H9 (cell line): Measurements from ENCODE around the gene CCDC182. TPM values are rescaled to one million over a fixed set of nuclear protein-coding genes. Genes with fewer than 3 reads are reported as not detected.

Experiments used
- DNase-seq: peaks from one replicate; pipeline ENCODE4 v3.0.0-alpha.2; 2017
- H2AFZ ChIP-seq: one replicate; pipeline ENCODE4 v1.6.1; 2013; ENCODE audit warnings: mild to moderate bottlenecking, low read length, control low read depth, moderate library complexity
- H2AK5ac ChIP-seq: 2 replicates; pipeline ENCODE4 v1.6.1; 2013; ENCODE audit warnings: low read length, control low read depth, mixed read lengths; ENCODE audit not compliant: insufficient read length
- H2BK120ac ChIP-seq: one replicate; pipeline ENCODE4 v1.6.1; 2013; ENCODE audit warnings: low read depth, mild to moderate bottlenecking, low read length, control low read depth, inconsistent platforms; ENCODE audit not compliant: poor library complexity, severe bottlenecking
- H2BK12ac ChIP-seq: 2 replicates; pipeline ENCODE4 v1.6.1; 2013; ENCODE audit warnings: low read length, control low read depth, mixed read lengths, low read depth; ENCODE audit not compliant: insufficient read length
- H2BK15ac ChIP-seq: 2 replicates; pipeline ENCODE4 v1.6.1; 2013; ENCODE audit warnings: low read depth, low read length, control low read depth
- H2BK20ac ChIP-seq: one replicate; pipeline ENCODE4 v1.6.1; 2013; ENCODE audit warnings: low read depth, mild to moderate bottlenecking, low read length, control low read depth, inconsistent platforms; ENCODE audit not compliant: poor library complexity, severe bottlenecking
- H2BK5ac ChIP-seq: 2 replicates; pipeline ENCODE4 v1.6.1; 2013; ENCODE audit warnings: low read length, control low read depth, mixed read lengths; ENCODE audit not compliant: insufficient read length
- H3K14ac ChIP-seq: 2 replicates; pipeline ENCODE4 v1.6.1; 2013; ENCODE audit warnings: low read length, control low read depth; ENCODE audit not compliant: insufficient read depth
- H3K18ac ChIP-seq: 2 replicates; pipeline ENCODE4 v1.6.1; 2013; ENCODE audit warnings: low read depth, mild to moderate bottlenecking, mixed read lengths, low read length, control low read depth; ENCODE audit not compliant: insufficient read length
- H3K23ac ChIP-seq: 2 replicates; pipeline ENCODE4 v1.6.1; 2013; ENCODE audit warnings: low read length, control low read depth, mixed read lengths, low read depth; ENCODE audit not compliant: insufficient read length
- H3K23me2 ChIP-seq: 2 replicates; pipeline ENCODE4 v1.6.1; 2013; ENCODE audit warnings: low read depth, mild to moderate bottlenecking, mixed read lengths, low read length, control low read depth; ENCODE audit not compliant: insufficient read length, poor library complexity, severe bottlenecking
- H3K27ac ChIP-seq: 2 replicates; pipeline ENCODE4 v1.5.1; 2013; ENCODE audit warnings: low read length, control low read depth, mixed read lengths, low read depth; ENCODE audit not compliant: insufficient read length
- H3K27me3 ChIP-seq: 2 replicates; pipeline ENCODE4 v1.6.1; 2013; ENCODE audit warnings: low read length, control low read depth, inconsistent platforms; ENCODE audit not compliant: insufficient read depth
- H3K4ac ChIP-seq: 2 replicates; pipeline ENCODE4 v1.6.1; 2013; ENCODE audit warnings: low read depth, mild to moderate bottlenecking, control low read depth, inconsistent platforms, low read length, moderate library complexity
- H3K4me1 ChIP-seq: 2 replicates; pipeline ENCODE4 v1.6.1; 2013; ENCODE audit warnings: low read length, control low read depth, inconsistent platforms; ENCODE audit not compliant: insufficient read depth
- H3K4me2 ChIP-seq: 2 replicates; pipeline ENCODE4 v1.6.1; 2013; ENCODE audit warnings: low read length, control low read depth, mixed read lengths; ENCODE audit not compliant: insufficient read length, insufficient read depth
- H3K56ac ChIP-seq: 2 replicates; pipeline ENCODE4 v1.6.1; 2013; ENCODE audit warnings: low read depth, mild to moderate bottlenecking, mixed read lengths, low read length, control low read depth; ENCODE audit not compliant: insufficient read length
- H3K79me1 ChIP-seq: 2 replicates; pipeline ENCODE4 v1.6.1; 2013; ENCODE audit warnings: low read depth, mild to moderate bottlenecking, moderate library complexity, low read length, control low read depth, inconsistent platforms; ENCODE audit not compliant: insufficient read depth, poor library complexity, severe bottlenecking
- H3K79me2 ChIP-seq: 2 replicates; pipeline ENCODE4 v1.6.1; 2013; ENCODE audit warnings: low read length, control low read depth, inconsistent platforms; ENCODE audit not compliant: insufficient read depth
- H3K9ac ChIP-seq: 2 replicates; pipeline ENCODE4 v1.6.1; 2013; ENCODE audit warnings: low read length, control low read depth, mixed read lengths; ENCODE audit not compliant: insufficient read length; ENCODE audit errors: extremely low read depth
- H3K9me3 ChIP-seq: one replicate; pipeline ENCODE4 v1.6.1; 2013; ENCODE audit warnings: low read depth, low read length, inconsistent platforms; ENCODE audit not compliant: control insufficient read depth
- H3T11ph ChIP-seq: one replicate; pipeline ENCODE4 v1.6.1; 2013; ENCODE audit warnings: mild to moderate bottlenecking, low read length, control low read depth, inconsistent platforms
- H4K20me1 ChIP-seq: one replicate; pipeline ENCODE4 v1.6.1; 2013; ENCODE audit not compliant: control insufficient read depth, insufficient read length, insufficient read depth
- H4K5ac ChIP-seq: 2 replicates; pipeline ENCODE4 v1.6.1; 2013; ENCODE audit warnings: low read depth, mild to moderate bottlenecking, mixed read lengths, low read length, control low read depth; ENCODE audit not compliant: insufficient read length
- H4K8ac ChIP-seq: replicated peaks from 2 replicates; pipeline ENCODE4 v1.6.1; 2013; ENCODE audit warnings: low read length, control low read depth, mixed read lengths, low read depth; ENCODE audit not compliant: insufficient read length
- H4K91ac ChIP-seq: 2 replicates; pipeline ENCODE4 v1.6.1; 2013; ENCODE audit warnings: low read depth, mild to moderate bottlenecking, moderate library complexity, mixed read lengths, low read length, control low read depth; ENCODE audit not compliant: insufficient read length
- H3K27ac Mint-ChIP-seq, 3 experiments: 2 replicates in 2 of 3; 3 replicates in 1 of 3; pipeline ENCODE4 v1.8.0; 2020 to 2021; ENCODE audit warnings: mixed read lengths in 3 of 3, mild to moderate bottlenecking in 1 of 3, moderate library complexity in 1 of 3
- H3K27me3 Mint-ChIP-seq: 2 replicates; pipeline ENCODE4 v1.8.0; 2021; ENCODE audit warnings: low read depth, mild to moderate bottlenecking, moderate library complexity, mixed read lengths
- H3K36me3 Mint-ChIP-seq, 3 experiments: 2 replicates in 2 of 3; 3 replicates in 1 of 3; pipeline ENCODE4 v1.8.0; 2020 to 2021; ENCODE audit warnings: low read depth in 3 of 3, mixed read lengths in 3 of 3; ENCODE audit not compliant: insufficient read depth in 1 of 3
- H3K4me1 Mint-ChIP-seq, 2 experiments: 2 replicates each; pipeline ENCODE4 v1.8.0; 2020; ENCODE audit warnings: mixed read lengths in 2 of 2
- H3K4me3 Mint-ChIP-seq, 2 experiments: 2 replicates in 1 of 2; 3 replicates in 1 of 2; pipeline ENCODE4 v1.8.0; 2020 to 2021; ENCODE audit warnings: mild to moderate bottlenecking in 2 of 2, mixed read lengths in 2 of 2, moderate library complexity in 1 of 2
- H3K9me3 Mint-ChIP-seq, 2 experiments: 2 replicates in 1 of 2; 3 replicates in 1 of 2; pipeline ENCODE4 v1.8.0; 2020; ENCODE audit warnings: mild to moderate bottlenecking in 2 of 2, mixed read lengths in 2 of 2, moderate library complexity in 1 of 2
- CTCF ChIP-seq: fragments of 200-600 bp; sonication (generic); conservative IDR thresholded peaks from 3 replicates; pipeline ENCODE4 v1.8.0; 2021; ENCODE audit warnings: antibody characterized with exemption, mild to moderate bottlenecking
- WGBS: extraction: QIAGEN DNeasy Blood & Tissue Kit; methylation state at CpG from one replicate; pipeline ENCODE4 v1.1.7; 2013; ENCODE audit warnings: missing lambda C conversion rate, low lambda C conversion rate, mixed read lengths; ENCODE audit not compliant: insufficient read length; ENCODE audit errors: extremely low coverage; 5-methylcytosine and 5-hydroxymethylcytosine counted together
- total RNA-seq: library from RNA; stranded (reverse); gene quantifications from 2 replicates; pipeline ENCODE4 v1.2.1, GENCODE V29; 2021

CCDC182 gene
- total RNA-seq, 1 experiment from 2014 or later = not detected

DNA sequence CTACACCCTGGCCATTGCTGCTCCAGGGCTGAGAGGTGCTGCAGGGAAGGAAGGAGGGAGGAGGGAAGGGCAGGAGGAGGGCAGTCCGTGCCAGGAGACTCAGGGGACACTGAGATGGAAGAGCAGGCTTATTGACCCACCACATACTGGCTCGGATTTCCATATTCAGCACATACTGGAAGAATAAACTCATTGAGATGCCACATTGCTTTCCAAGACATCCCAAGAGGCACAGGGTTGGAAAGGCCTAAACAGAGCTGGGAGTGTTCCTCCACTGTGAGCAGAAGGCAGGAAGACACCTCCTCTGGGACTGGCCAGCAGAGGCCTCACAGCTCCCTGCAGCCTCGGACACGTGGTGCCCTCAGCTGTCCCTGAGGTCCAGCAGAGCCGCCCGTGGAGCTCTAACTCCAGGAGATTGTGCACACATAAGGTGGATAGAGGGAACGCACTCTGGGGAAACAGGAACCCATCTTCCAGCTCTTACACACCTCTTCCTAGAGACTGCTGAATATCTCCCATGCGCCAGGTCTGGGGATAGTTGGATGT is 17.4 kb downstream of the CCDC182 start:
- H3K23me2 ChIP-seq = no peaks in the 10 kb centered on the region
- H2AFZ ChIP-seq = no peak overlapping the region
- Mint-ChIP-seq H3K4me1 (0 out of 4 replicates have a peak, but pooled peaks cover 0 to 5% of the 10 kb centered on the region in 2 experiments), H3K9me3 (no peaks in the 10 kb centered on the region), H3K27ac (no peak overlapping the region; a peak in 1 of 7 replicates), H3K27me3 (peaks cover 5% of the 10 kb centered on the region), H3K4me3 (no peak overlapping the region), H3K36me3 (no peaks in the 10 kb centered on the region)
- H3K56ac ChIP-seq = no peak overlapping the region
- no peak overlapping the region for H2BK120ac ChIP-seq
- H2BK15ac ChIP-seq = no peak overlapping the region
- H3K27ac ChIP-seq = no peak overlapping the region
- H3K4me1 ChIP-seq = no peaks in the 10 kb centered on the region
- no peak overlapping the region for H4K8ac ChIP-seq
- H2AK5ac ChIP-seq = no peak overlapping the region
- H3K9ac ChIP-seq = no peak overlapping the region
- TF ChIP-seq CTCF = no peak
- H3K14ac ChIP-seq = no peak overlapping the region
- H4K20me1 ChIP-seq = no peaks in the 10 kb centered on the region
- H2BK20ac ChIP-seq = no peak overlapping the region
- H3T11ph ChIP-seq = no peak overlapping the region
- H3K79me2 ChIP-seq = no peaks in the 10 kb centered on the region
- no peak overlapping the region for H2BK12ac ChIP-seq
- H3K4ac ChIP-seq = no peak overlapping the region
- H3K27me3 ChIP-seq = no peaks in the 10 kb centered on the region
- H2BK5ac ChIP-seq = no peak overlapping the region
- DNase-seq = no peak
- no peak overlapping the region for H4K5ac ChIP-seq
- H3K18ac ChIP-seq = no peak overlapping the region
- no CpG with 5 or more reads among the region's 8 CpGs for WGBS
- no peak overlapping the region for H3K23ac ChIP-seq
- H3K79me1 ChIP-seq = no peaks in the 10 kb centered on the region
- no peak overlapping the region for H4K91ac ChIP-seq
- no peak overlapping the region for H3K4me2 ChIP-seq
- no peaks in the 10 kb centered on the region for H3K9me3 ChIP-seq
